B cell (primary cell): ENCODE measurements around the gene LZTFL1. TPM values are rescaled to one million over a fixed set of nuclear protein-coding genes. Genes with fewer than 3 reads are reported as not detected.

Experiments used
- ATAC-seq: fragments of 200-7000 bp; cut with Tn5 transposase; one replicate; pipeline ENCODE4 v1.10.0; 2021; ENCODE audit warnings: low read depth, mild to moderate bottlenecking, moderate number of reproducible peaks, moderate library complexity
- CTCF ChIA-PET: fragments of 350-600 bp; sonication (Branson Sonifier 250); formaldehyde crosslinking; loops from one replicate; lab custom pipeline; 2021; ENCODE audit warnings: antibody characterized with exemption, inconsistent platforms; lab: Charles Lee
- POLR2A ChIA-PET: fragments of 350-600 bp; sonication (Branson Sonifier 250); formaldehyde crosslinking; loops from one replicate; lab custom pipeline; 2021; ENCODE audit warnings: antibody characterized with exemption; lab: Charles Lee
- DNase-seq: peaks from one replicate; pipeline ENCODE4 v3.0.0; 2013
- H2AFZ ChIP-seq: 2 replicates; pipeline ENCODE4 v1.6.1; 2012; ENCODE audit warnings: mild to moderate bottlenecking, low read depth, low read length; ENCODE audit not compliant: insufficient read depth, poor library complexity, severe bottlenecking
- H3K27ac ChIP-seq, 2 donors: 1 replicate in 1 of 2; 2 replicates in 1 of 2; pipeline ENCODE4 v1.5.1; 2012 to 2013; ENCODE audit warnings: low read length in 2 of 2, mild to moderate bottlenecking in 2 of 2, moderate library complexity in 1 of 2
- H3K27me3 ChIP-seq, 4 experiments: fragments of 200-600 bp in 1 of 4; sonication (generic) in 1 of 4; replicated peaks in 1 of 4; 1 replicate in 2 of 4; 2 replicates in 2 of 4; pipeline versions ENCODE4 v1.6.1 to v1.7.0; 2013 to 2016; ENCODE audit warnings: low read length in 3 of 4, mild to moderate bottlenecking in 2 of 4, mixed read lengths in 1 of 4, moderate library complexity in 1 of 4; ENCODE audit not compliant: insufficient read depth in 4 of 4, control insufficient read depth in 3 of 4; ENCODE audit errors: control extremely low read depth in 1 of 4
- H3K36me3 ChIP-seq, 2 experiments: replicated peaks in 1 of 2; 1 replicate in 1 of 2; 2 replicates in 1 of 2; pipeline versions ENCODE4 v1.6.1 to v1.7.1; 2013; ENCODE audit warnings: low read length in 1 of 2; ENCODE audit not compliant: insufficient read depth in 2 of 2, control insufficient read depth in 1 of 2; ENCODE audit errors: control extremely low read depth in 1 of 2, extremely low read depth in 1 of 2
- H3K4me1 ChIP-seq, 2 donors: fragments of 200-600 bp in 1 of 2; sonication (generic) in 1 of 2; 1 replicate in 1 of 2; 2 replicates in 1 of 2; pipeline versions ENCODE4 v1.5.1 to v1.6.1; 2013 to 2017; ENCODE audit warnings: low read length in 2 of 2; ENCODE audit not compliant: control insufficient read depth in 2 of 2, insufficient read depth in 2 of 2
- H3K4me2 ChIP-seq: replicated peaks from 2 replicates; pipeline ENCODE3; 2012; ENCODE audit warnings: mild to moderate bottlenecking, low read depth, low read length; ENCODE audit not compliant: poor library complexity, severe bottlenecking
- H3K4me3 ChIP-seq, 5 experiments: fragments of 200-600 bp in 1 of 5; sonication (generic) in 1 of 5; 1 replicate in 3 of 5; 2 replicates in 2 of 5; pipeline versions ENCODE4 v1.5.1 to v1.7.0; 2011 to 2016; ENCODE audit warnings: low read length in 4 of 5, mild to moderate bottlenecking in 4 of 5, low read depth in 2 of 5, control low read depth in 1 of 5, moderate library complexity in 1 of 5; ENCODE audit not compliant: insufficient read depth in 1 of 5; ENCODE audit errors: control extremely low read depth in 1 of 5, extremely low read depth in 1 of 5
- H3K79me2 ChIP-seq: fragments of 200-600 bp; sonication (generic); one replicate; pipeline ENCODE4 v1.6.0; 2016; ENCODE audit warnings: low read length; ENCODE audit not compliant: control insufficient read depth, insufficient read depth
- H3K9ac ChIP-seq: fragments of 200-600 bp; sonication (generic); 2 replicates; pipeline ENCODE4 v1.6.1; 2017; ENCODE audit warnings: mild to moderate bottlenecking, low read length, moderate library complexity
- H3K9me3 ChIP-seq, 3 donors: one replicate each; pipeline versions ENCODE4 v1.6.1 to v1.7.1; 2013; ENCODE audit warnings: low read length in 2 of 3; ENCODE audit not compliant: control insufficient read depth in 2 of 3, insufficient read depth in 1 of 3; ENCODE audit errors: control extremely low read depth in 1 of 3
- H4K20me1 ChIP-seq: 2 replicates; pipeline ENCODE4 v1.6.0; 2012; ENCODE audit warnings: mild to moderate bottlenecking, low read length; ENCODE audit not compliant: insufficient read depth, control insufficient read depth, poor library complexity, severe bottlenecking
- H3K27ac Mint-ChIP-seq: one replicate; pipeline ENCODE4 v1.8.0; 2021; ENCODE audit warnings: mixed read lengths
- H3K27me3 Mint-ChIP-seq: one replicate; pipeline ENCODE4 v1.8.0; 2021; ENCODE audit warnings: mixed read lengths
- H3K4me1 Mint-ChIP-seq: one replicate; pipeline ENCODE4 v1.8.0; 2021; ENCODE audit warnings: mixed read lengths
- H3K4me3 Mint-ChIP-seq: one replicate; pipeline ENCODE4 v1.8.0; 2021; ENCODE audit warnings: mixed read lengths
- H3K9me3 Mint-ChIP-seq: one replicate; pipeline ENCODE4 v1.8.0; 2022; ENCODE audit warnings: mixed read lengths; ENCODE audit not compliant: insufficient read depth
- CTCF ChIP-seq: fragments of 200-600 bp; IDR thresholded peaks from one replicate; pipeline ENCODE4 v1.8.0; 2022; ENCODE audit warnings: antibody characterized with exemption, mild to moderate bottlenecking
- EZH2 ChIP-seq: IDR thresholded peaks from 2 replicates; pipeline ENCODE4 v1.6.1; 2012; ENCODE audit warnings: borderline replicate concordance, low read depth, mild to moderate bottlenecking, moderate library complexity, low read length; ENCODE audit not compliant: insufficient read depth, poor library complexity, severe bottlenecking
- WGBS: methylation state at CpG from one replicate; pipeline ENCODE4 v1.1.5; 2013; ENCODE audit warnings: missing lambda C conversion rate; ENCODE audit not compliant: insufficient coverage; 5-methylcytosine and 5-hydroxymethylcytosine counted together
- intact Hi-C: fragments of 100-400 bp; cut with micrococcal nuclease; formaldehyde crosslinking; loops from one replicate; pipeline ENCODE4 v1.10.0; 2022
- polyA plus RNA-seq: library from polyadenylated mRNA; depleted of rRNA; stranded (reverse); fragments of >200 nt; gene quantifications from 2 replicates; pipeline ENCODE4 v1.2.3, GENCODE V29; 2012
- total RNA-seq, 2 donors: library from RNA; stranded (reverse); fragments of 120-200 nt in 1 of 2; gene quantifications; 1 replicate in 1 of 2; 2 replicates in 1 of 2; pipeline versions ENCODE4 v1.2.3 to v1.2.4, GENCODE V29; 2013 to 2022

Gene LZTFL1
- total and polyA plus RNA-seq, 2 donors (not counting 1 experiment from before 2014, with no cell fraction given) = 16.5 to 17.8 TPM

- no peak overlapping the region for H3K27ac Mint-ChIP-seq
These were observed 49.9 kb downstream of the LZTFL1 start for GRCh38 chr3:45792036-45792435.

GRCh38 chr3:45790596-45790995 is 51.3 kb downstream of the LZTFL1 start:
- intact Hi-C loops = no loop called here
- H3K4me2 ChIP-seq = no peak overlapping the region
- DNase-seq (no peak), ATAC-seq (no peak)
- peaks cover 0 to 6% (median 0%) of the 10 kb centered on the region in 4 experiments for H3K27me3 ChIP-seq
- H3K79me2 ChIP-seq = no peaks in the 10 kb centered on the region
- no peak overlapping the region for H3K9ac ChIP-seq
- H3K36me3 ChIP-seq = no peaks in the 10 kb centered on the region
- no peak overlapping the region for H2AFZ ChIP-seq
- TF ChIP-seq EZH2 (no peak), CTCF (no peak)
- peaks cover 3 to 12% (median 4%) of the 10 kb centered on the region in 3 donors for H3K9me3 ChIP-seq
- no peak overlapping the region for H3K4me3 Mint-ChIP-seq
- peaks cover 18% of the 10 kb centered on the region for H3K4me1 Mint-ChIP-seq
- WGBS = 39% methylated on average over 2 of the region's 2 CpGs
- H3K4me3 ChIP-seq = no peak overlapping the region
- no peaks in the 10 kb centered on the region for H4K20me1 ChIP-seq
- H3K27me3 Mint-ChIP-seq = peaks cover 17% of the 10 kb centered on the region
- H3K27ac Mint-ChIP-seq = no peak overlapping the region
- ChIA-PET POLR2A (no interaction called here), CTCF (no interaction called here)
- H3K4me1 ChIP-seq = peaks cover 14 to 21% of the 10 kb centered on the region in 2 donors
- no peak overlapping the region for H3K27ac ChIP-seq
- H3K9me3 Mint-ChIP-seq = peaks cover 2% of the 10 kb centered on the region

More at GRCh38 chr3:45792036-45792435, 49.9 kb downstream of the LZTFL1 start:
- 100% methylated on average over 2 of the region's 2 CpGs for WGBS
- ATAC-seq (no peak), DNase-seq (no peak)
- H3K4me1 Mint-ChIP-seq = peaks cover 27% of the 10 kb centered on the region
- Histone ChIP-seq H2AFZ (no peak overlapping the region), H3K9me3 (peaks cover 3 to 15% (median 4%) of the 10 kb centered on the region in 3 donors), H3K36me3 (no peaks in the 10 kb centered on the region), H3K79me2 (no peaks in the 10 kb centered on the region), H3K4me3 (no peak overlapping the region), H3K27me3 (peaks cover 0 to 16% (median 9%) of the 10 kb centered on the region in 4 experiments), H3K4me2 (peak overlapping the region; percentile 11), H4K20me1 (no peaks in the 10 kb centered on the region), H3K27ac (no peak overlapping the region), H3K4me1 (peaks cover 26 to 32% of the 10 kb centered on the region in 2 donors), H3K9ac (no peak overlapping the region)
- H3K4me3 Mint-ChIP-seq = peak overlapping the region; percentile 2
- H3K27me3 Mint-ChIP-seq = peaks cover 22% of the 10 kb centered on the region
- TF ChIP-seq EZH2 (no peak), CTCF (no peak)
- POLR2A ChIA-PET = no interaction called here
- CTCF ChIA-PET = no interaction called here
- peaks cover 2% of the 10 kb centered on the region for H3K9me3 Mint-ChIP-seq
- intact Hi-C loops = no loop called here
